GM21528 (cell line): Measurements from ENCODE around the gene MRPS9.

Experiments
- ATAC-seq: cut with Tn5 transposase; IDR thresholded peaks from one replicate; pipeline ENCODE4 v1.9.1; 2021; ENCODE audit warnings: mild to moderate bottlenecking, moderate library complexity; ENCODE audit not compliant: unreplicated experiment, low FRiP score

MRPS9 gene

DNA sequence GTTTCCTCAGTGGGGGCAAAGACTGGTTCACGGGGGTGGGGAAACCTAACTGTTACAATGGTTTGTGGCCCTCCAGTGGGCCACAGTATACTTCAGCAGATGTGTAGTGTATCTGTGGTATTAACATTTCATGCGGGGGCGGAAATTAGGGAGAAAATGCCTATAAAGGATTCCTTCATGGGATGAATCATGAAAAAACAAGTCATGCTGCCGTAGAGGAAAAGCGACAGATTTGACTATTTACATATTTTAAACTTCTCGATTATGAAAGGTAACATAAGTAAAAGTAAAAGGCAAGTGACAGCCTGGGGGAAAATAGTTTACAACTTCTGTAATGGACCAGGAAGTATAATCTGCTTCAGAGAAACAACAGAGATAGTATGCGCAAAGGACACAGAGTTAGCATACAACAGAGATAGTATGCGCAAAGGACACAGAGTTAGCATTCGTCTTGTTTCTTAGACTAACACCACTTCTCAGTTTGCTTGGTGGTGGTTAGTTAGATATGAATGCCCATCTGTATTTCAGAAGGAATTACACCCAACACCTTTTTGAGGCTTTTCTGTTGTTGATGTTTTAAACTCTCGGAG is 41.1 kb downstream of the MRPS9 start:
- ATAC-seq, result no peak

DNA sequence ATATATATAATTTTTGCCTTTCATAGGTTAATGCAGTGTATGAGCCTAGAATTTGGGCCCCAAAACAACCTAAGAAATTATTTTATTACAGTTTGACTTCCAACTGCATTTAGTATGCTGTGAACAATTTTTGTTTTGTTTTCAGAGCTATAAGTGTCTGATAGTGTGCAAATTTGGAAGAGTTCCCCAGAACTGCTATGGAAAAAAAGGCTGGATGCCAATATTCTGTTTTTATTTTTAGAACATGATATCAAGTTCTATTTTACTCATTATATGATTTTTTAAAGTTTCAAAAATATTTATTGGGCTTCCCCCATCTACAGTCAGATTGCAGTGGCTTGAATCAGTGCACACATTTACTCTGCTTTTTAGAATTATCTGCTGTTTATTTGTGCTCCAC is 42.6 kb downstream of the MRPS9 start:
- ATAC-seq, result no peak

DNA sequence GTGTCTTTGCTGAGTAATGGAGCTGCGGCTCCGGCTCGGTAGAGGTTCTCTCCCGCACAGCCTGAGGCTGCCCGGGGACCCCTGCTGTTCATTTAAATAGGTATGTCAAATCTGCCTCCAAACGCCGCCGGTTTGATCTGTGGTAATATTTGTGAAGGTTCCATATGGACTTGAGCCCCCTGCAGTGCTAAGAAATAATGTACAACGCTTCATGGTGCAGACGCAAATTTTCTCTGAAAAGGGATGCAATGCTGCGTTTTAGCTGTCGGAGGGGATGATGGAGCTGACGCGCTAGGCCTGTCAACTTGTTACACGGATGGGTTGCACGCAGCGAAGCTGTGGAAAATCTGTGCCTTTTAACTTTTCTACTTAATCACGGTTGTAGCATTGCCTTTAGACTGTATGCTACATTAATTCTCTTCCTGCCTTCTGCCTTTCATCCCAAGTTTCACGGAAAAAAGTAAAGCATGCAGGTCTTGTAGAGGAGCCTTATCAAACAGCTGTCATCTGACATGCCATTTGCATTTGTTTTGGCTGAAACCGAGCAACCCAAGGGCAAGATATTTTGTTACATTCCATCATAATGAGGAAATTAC is 43.2 kb downstream of the MRPS9 start:
- ATAC-seq, result no peak

- no peak for ATAC-seq
These were observed 44.2 kb downstream of the MRPS9 start for GRCh38 chr2:105082107-105082506.

- no peak for ATAC-seq
These were observed 47.7 kb downstream of the MRPS9 start for GRCh38 chr2:105085525-105085924.

GRCh38 chr2:105087273-105087672 is 49.4 kb downstream of the MRPS9 start:
- no peak for ATAC-seq

DNA sequence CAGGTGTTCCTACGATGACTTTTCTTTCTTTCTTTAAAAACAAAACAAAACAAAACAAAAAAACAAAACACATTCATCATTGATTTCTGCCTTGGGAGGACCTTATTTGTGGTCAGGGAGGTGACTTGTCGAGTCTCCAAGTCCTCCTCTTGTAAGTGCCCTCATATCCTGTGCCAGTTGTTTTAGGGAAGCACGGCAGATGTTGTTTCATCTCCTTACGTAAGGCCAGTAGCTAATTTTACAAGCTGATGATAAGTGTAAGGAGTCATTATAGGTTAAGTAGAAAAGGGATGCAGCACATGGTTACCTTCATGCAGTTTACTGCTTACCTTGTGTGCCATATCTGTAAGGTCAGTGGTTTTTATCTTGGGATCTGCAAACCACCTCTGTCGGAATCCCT is 52.2 kb downstream of the MRPS9 start:
- ATAC-seq, result no peak

DNA sequence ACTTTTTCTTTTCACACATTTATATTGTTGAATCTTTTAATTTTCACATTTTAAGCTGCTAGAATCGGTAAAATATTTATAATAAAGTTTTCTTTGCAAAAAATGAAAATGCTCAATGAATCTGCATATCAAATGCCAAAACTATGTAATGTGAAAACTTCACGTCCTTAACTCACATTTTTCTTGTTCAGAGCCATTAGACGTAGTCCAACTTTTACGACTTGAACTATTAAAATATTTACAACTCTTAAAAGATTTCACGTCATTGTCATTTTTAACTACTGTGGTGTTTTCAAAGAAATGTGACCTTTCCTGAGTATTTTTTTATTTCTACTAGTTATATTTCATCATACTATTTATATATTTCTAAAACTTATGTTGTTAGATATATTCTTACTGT is 54.9 kb downstream of the MRPS9 start:
- ATAC-seq, result no peak

GRCh38 chr2:105099153-105099552 is 61.3 kb downstream of the MRPS9 start:
- ATAC-seq, result no peak

DNA sequence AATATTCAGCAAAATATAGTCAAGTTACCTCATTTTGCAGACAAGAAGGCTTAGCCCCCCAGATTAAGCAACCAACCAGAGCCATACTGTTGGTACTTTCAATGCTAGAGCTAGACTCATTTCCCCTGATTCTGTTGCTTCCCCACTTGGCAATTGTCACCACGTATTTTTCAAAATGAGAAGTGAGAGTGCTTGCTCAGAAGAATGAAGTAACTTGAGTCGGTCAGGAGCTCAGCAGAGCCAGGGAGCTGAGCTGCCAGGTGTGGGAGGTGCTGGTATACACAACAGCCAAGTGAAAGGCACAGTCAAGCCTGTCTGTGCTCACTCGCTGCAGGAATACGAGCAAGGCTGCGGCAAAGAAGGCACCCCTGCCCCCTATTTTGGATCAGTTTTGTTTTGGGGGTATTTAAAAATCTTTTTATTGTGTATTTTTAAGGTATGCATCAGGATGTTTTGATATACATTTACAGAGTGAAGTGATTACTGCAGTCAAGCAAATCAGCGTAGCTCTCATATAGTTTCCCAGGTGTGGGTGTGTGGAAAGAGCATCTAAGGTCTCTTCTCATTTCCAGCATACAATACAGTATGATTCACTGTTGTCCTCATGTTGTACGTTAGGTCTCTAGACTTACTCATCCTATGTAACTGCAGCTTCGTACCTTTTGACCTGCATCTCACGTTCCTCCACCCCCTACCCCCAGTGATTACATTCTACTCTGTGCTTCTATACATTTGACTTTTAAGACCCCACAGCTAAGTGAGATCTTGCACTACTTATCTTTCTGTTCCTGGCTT is 62.4 kb downstream of the MRPS9 start:
- peak; percentile 70 for ATAC-seq

DNA sequence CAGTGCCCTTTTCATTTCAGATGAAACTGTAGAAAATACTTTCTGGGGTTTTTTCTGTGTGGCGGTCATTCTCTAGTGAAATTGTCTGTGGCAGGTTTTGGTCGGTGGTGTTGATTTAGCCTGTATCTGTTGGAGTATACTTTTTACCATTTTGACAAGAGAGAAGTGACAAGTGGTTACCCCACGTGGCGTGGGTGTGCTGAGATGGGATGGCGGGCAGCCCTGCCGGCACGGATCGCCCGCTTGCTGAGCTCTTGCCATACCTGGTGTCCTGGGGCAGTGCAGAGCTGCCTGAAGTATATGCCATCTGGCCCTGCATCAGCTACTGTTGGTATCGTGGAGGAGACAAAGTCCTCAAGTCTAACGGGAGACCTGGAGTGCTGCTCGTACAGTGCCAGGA is 64.1 kb downstream of the MRPS9 start:
- ATAC-seq, result no peak

DNA sequence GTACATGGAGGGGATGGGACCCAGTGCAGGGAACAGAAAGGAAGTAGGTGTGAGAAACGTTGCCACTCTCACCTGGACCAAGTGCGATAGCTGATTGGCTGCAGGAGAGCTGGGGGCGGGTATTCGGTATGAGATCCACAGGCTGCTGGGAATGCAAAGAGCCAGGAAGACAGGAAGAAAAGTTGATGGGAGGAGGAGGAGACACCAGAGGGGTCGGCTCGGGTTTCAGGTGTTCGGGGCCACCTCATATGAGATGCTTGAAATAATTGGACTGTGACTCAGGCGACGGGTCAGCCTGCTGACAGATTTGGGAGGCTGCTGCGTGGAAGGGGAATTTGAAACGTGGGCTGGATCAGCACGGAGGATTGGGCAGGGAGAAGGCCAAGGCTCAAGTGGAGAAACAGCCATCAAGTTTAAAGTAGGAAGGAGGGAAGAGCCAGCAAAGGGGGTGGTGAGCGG is 65.1 kb downstream of the MRPS9 start:
- ATAC-seq, result no peak

DNA sequence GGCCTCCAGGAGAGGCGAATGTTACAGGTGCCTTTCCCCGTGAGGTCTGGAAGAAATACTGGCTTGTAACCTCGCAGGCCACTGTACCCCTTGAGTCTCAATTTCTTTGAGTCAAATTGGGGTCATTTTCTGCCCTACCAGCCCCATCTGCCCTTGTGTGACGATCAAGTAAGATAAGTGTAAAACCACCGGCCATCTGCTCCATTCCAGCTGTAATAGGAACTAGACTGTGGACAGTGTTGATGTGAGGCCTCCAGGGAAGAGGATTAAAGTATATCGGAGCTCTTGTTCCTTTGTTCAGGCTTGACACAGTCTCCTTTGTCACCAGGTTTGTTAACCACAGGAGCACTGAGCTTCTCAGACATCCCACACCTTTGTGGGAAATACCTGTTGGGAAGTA is 65.6 kb downstream of the MRPS9 start:
- no peak for ATAC-seq

- no peak for ATAC-seq
These were observed 66.4 kb downstream of the MRPS9 start for GRCh38 chr2:105104208-105104731.

DNA sequence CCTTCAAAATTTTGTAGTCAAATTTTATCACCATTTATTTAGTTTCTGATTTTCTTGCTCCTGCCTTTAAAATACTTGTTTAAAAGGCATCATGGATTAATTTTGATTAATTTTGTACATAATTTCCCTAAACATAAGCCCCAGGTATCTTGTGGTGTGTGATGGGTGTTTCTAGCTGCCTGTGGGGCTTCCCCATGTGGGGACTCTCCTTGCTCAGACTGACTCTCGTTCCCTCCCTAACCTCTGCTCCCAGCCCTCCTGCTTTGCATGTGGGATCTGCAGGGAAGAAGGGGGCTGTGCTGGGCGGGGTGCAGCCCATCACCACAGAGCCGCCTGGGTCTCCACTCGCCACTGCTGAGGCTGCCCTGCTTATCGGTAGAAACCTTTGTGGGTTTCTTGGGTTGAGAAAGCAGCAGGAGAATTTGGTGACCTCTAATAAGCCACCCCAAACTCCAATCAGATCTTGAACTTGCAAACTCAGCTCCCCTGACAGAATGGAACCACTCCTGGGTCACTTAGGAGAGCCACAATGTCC is 72.5 kb downstream of the MRPS9 start:
- ATAC-seq, result no peak

- no peak for ATAC-seq
These were observed 73.7 kb downstream of the MRPS9 start for GRCh38 chr2:105111365-105112150.

- no peak for ATAC-seq
These were observed 74.5 kb downstream of the MRPS9 start for GRCh38 chr2:105112345-105112744.

DNA sequence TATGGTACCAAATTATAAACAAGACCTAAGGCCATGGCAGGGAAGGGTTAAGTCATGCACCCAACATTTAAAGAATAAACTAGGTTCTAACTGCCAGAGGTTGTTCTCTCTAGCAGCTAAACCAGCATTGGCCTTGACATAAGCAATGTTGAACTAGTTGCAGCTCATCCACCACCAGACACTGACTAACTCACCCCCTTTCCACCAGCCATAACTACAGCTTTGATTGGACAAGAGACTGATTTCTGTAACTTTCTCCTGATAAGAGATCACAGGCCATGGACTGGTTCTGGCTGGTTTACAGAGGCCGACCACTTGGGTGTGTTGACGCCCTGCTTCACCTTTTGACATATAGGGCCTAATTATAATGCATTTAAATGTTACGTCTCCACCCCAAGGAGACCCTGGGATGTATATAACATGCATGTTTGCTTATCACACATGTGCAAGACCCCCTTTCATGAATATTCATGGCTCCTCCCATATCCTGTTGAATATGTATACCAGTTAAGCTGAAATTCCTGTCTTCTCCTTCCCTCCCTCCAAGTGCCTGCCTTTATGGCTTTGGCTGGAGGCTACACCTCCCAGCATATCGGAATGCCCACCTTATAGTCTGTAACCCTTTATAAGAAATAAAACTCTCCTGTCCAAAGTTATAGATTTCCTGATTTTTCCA is 75.9 kb downstream of the MRPS9 start:
- ATAC-seq, result no peak

DNA sequence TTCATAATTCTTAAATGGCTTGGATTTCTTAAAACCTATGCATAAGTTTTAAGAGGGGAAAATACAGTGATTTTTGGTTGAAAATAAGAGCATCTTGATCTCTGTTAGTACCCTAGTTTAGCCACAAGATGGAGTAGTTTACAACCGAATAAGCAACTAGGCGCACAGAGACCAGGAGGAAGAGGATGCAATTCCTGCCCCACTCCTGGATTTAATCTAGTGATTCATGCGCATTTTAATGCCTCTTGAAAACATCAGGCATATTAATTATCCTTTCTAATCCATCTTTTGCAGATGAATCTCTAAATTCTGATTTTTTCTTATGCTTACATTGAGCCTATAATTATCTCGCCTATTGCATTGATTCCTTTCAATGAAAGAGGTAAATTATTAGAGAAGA is 76.7 kb downstream of the MRPS9 start:
- no peak for ATAC-seq

- no peak for ATAC-seq
These were observed 78.5 kb downstream of the MRPS9 start for GRCh38 chr2:105116348-105116747.
